Omental fat pad (tissue), 4 donors: ENCODE results near the gene STAT5B. TPM values are rescaled to one million over a fixed set of nuclear protein-coding genes. Genes with fewer than 3 reads are reported as not detected.
A peak's percentile ranks its signal among the peaks of the same experiment; 100 is the strongest.

ENCODE experiments used
- ATAC-seq: fragments of 150-250 bp; one replicate; pipeline ENCODE4 v1.9.1; 2016; ENCODE audit warnings: mild to moderate bottlenecking, moderate library complexity; ENCODE audit not compliant: low FRiP score
- DNase-seq: peaks from one replicate; pipeline ENCODE4 v3.0.0-alpha.2; 2019; ENCODE audit warnings: low spot score
- total RNA-seq, 4 donors: library from RNA; depleted of rRNA; stranded (reverse); fragments of >200 nt; gene quantifications; one replicate each; pipeline ENCODE4 v1.1.0, GENCODE V29; 2016
- TF ChIP-seq, protein P1 (sequence below), 3 donors: fragments of 450-650 bp; IDR thresholded peaks; one replicate each; pipeline ENCODE4 v1.5.1; 2016 to 2017; ENCODE audit warnings: antibody characterized with exemption in 3 of 3, mild to moderate bottlenecking in 3 of 3, moderate library complexity in 2 of 3

Gene STAT5B
- total RNA-seq, 4 donors from 2014 or later: 66.6 to 130 (median 111) TPM

DNA sequence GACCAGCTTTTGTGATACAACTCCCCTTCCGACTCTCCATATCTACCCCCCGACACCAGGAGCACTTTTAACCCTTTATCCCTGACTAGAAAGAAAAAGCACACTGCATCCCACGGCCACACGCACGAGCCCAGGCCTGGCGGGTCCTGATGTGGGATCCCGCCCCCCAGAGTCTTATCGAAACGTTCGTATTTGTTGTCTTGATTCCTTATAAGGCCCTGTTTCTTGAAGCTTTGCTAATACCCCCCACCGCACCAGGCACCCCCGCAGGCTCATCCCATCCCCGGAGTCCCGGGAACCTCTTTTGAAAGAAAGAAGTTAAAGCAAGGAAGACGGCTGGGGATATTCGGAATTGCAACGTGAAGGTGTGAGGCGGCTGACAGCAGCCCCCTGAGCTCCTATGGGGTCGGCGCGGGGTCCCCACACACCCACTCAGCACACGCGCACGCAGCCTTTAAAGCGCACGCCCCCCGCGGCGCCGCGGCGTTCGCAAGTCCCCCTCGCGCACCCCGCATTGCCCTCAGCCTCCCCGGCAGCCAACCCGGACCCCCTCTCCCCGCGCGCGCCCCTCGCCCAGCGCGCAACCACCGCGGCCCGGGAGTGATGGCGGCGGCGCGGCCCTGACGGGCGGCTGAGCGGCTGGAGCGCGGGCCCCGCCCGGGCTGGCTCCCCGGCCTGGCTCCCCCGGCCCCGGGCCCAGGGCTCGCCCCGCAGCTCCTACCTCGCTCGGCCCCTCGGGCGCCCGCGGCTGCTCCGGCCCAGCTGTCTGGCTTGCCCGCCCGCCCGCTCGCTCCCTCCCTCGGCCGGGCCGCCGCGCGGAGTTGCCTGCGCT, 448 bp downstream of the STAT5B start:
- TF ChIP-seq, protein P1, sequence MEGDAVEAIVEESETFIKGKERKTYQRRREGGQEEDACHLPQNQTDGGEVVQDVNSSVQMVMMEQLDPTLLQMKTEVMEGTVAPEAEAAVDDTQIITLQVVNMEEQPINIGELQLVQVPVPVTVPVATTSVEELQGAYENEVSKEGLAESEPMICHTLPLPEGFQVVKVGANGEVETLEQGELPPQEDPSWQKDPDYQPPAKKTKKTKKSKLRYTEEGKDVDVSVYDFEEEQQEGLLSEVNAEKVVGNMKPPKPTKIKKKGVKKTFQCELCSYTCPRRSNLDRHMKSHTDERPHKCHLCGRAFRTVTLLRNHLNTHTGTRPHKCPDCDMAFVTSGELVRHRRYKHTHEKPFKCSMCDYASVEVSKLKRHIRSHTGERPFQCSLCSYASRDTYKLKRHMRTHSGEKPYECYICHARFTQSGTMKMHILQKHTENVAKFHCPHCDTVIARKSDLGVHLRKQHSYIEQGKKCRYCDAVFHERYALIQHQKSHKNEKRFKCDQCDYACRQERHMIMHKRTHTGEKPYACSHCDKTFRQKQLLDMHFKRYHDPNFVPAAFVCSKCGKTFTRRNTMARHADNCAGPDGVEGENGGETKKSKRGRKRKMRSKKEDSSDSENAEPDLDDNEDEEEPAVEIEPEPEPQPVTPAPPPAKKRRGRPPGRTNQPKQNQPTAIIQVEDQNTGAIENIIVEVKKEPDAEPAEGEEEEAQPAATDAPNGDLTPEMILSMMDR (IDR thresholded peaks at IDR 0.05): no peak
- DNase-seq (no peak), ATAC-seq (peak; percentile 52)

GRCh38 chr17:42274812-42275526, 1.2 kb downstream of the STAT5B start:
- no peak for ATAC-seq
- TF ChIP-seq, protein P1 (IDR thresholded peaks at IDR 0.05): no peak
- no peak for DNase-seq

- DNase-seq: no peak
- ATAC-seq: no peak
- TF ChIP-seq, protein P1 (IDR thresholded peaks at IDR 0.05): no peak
Measured at GRCh38 chr17:42274253-42274542, 2.0 kb downstream of the STAT5B start.

DNA sequence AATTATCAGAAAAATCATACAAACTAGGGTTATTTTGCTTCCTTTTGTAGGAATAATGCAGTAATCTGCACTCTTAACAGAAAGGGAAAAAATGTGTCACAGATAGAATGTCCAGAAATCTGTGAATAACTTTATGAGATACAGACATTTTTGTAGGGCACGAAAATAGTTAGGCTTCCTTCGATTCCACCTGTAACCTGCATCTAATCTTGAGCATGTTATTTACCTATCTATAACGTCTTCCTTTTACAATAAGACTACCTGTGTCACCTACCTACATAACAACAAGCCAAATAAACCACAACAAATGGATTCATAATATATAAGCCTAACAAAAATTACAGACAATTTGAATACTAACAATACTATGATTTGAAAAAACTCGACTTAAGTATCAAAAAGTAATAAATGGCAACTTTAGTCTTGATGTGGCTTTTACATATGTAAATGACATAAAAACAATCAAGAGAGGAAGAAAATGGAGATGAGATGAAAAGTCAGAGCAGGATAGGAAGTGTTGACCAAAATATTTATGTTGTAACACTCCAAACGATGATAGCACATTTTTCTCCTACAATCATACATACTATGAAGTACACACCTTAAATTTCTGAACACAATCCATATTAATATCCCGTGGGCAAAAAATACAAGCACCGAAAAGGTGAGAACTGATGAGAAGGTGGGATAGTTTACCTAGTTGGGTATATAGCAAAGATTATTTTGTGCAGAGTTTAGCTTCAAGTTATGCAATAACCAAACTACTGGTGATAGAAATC, 2.5 kb downstream of the STAT5B start:
- TF ChIP-seq, protein P1 (IDR thresholded peaks at IDR 0.05): no peak
- ATAC-seq (no peak), DNase-seq (no peak)

- TF ChIP-seq, protein P1 (IDR thresholded peaks at IDR 0.05): no peak
- DNase-seq (no peak), ATAC-seq (no peak)
Measured at GRCh38 chr17:42272162-42272907, 3.9 kb downstream of the STAT5B start.

GRCh38 chr17:42271779-42272035, 4.5 kb downstream of the STAT5B start:
- DNase-seq (no peak), ATAC-seq (no peak)
- TF ChIP-seq, protein P1 (IDR thresholded peaks at IDR 0.05): no peak
